PC-9 (cell line): ENCODE results near the gene CDH13. TPM values are rescaled to one million over a fixed set of nuclear protein-coding genes. Genes with fewer than 3 reads are reported as not detected.

Experiments
- BruUV-seq: library from RNA; stranded (reverse); fragments of 400-500 nt; replicated peaks from 2 replicates; lab custom pipeline; 2021; lab: Mats Ljungman, UMichigan
- CTCF ChIA-PET: fragments of 300-600 bp; sonication (Branson Sonifier 250); formaldehyde crosslinking; loops from one replicate; lab custom pipeline; 2022; ENCODE audit warnings: antibody characterized with exemption; lab: Charles Lee
- POLR2A ChIA-PET: fragments of 300-600 bp; sonication (Branson Sonifier 250); formaldehyde crosslinking; loops from one replicate; lab custom pipeline; 2022; ENCODE audit warnings: antibody characterized with exemption; ENCODE audit not compliant: unreplicated experiment; lab: Charles Lee
- DNase-seq, 2 experiments: peaks; one replicate each; pipeline versions ENCODE4 v3.0.0 to v3.0.0-alpha.2; 2015 to 2022; ENCODE audit warnings: mixed read lengths in 1 of 2
- H2AFZ ChIP-seq: fragments of 200-600 bp; sonication (generic); 2 replicates; pipeline ENCODE4 v1.8.1; 2017; ENCODE audit warnings: antibody characterized with exemption
- H3F3A ChIP-seq: fragments of 200-600 bp; sonication (generic); 2 replicates; pipeline ENCODE4 v1.8.1; 2017; ENCODE audit warnings: antibody characterized with exemption, mild to moderate bottlenecking, low read depth; ENCODE audit not compliant: insufficient read depth
- H3K27ac ChIP-seq: fragments of 200-600 bp; sonication (generic); 2 replicates; pipeline ENCODE4 v1.6.1; 2016; ENCODE audit warnings: mixed run types
- H3K27me3 ChIP-seq: fragments of 200-600 bp; sonication (generic); 2 replicates; pipeline ENCODE4 v1.6.1; 2016; ENCODE audit warnings: low read depth, mixed run types; ENCODE audit not compliant: insufficient read depth
- H3K36me3 ChIP-seq: fragments of 200-600 bp; sonication (generic); 2 replicates; pipeline ENCODE4 v1.6.1; 2016; ENCODE audit warnings: low read depth, mixed run types
- H3K4me1 ChIP-seq: fragments of 200-600 bp; sonication (generic); replicated peaks from 2 replicates; pipeline ENCODE4 v1.6.1; 2016; ENCODE audit warnings: mixed run types; ENCODE audit not compliant: insufficient read depth
- H3K4me2 ChIP-seq: fragments of 200-600 bp; sonication (generic); 2 replicates; pipeline ENCODE4 v1.6.1; 2017; ENCODE audit warnings: mixed run types
- H3K4me3 ChIP-seq: fragments of 200-600 bp; sonication (generic); 2 replicates; pipeline ENCODE4 v1.6.1; 2016; ENCODE audit warnings: mixed run types
- H3K79me2 ChIP-seq: fragments of 200-600 bp; sonication (generic); 2 replicates; pipeline ENCODE4 v1.6.1; 2017; ENCODE audit warnings: low read depth, mixed run types
- H3K9me2 ChIP-seq: fragments of 200-600 bp; sonication (generic); 2 replicates; pipeline ENCODE4 v1.8.1; 2017; ENCODE audit warnings: mild to moderate bottlenecking; ENCODE audit not compliant: insufficient read depth
- H3K9me3 ChIP-seq: fragments of 200-600 bp; sonication (generic); 2 replicates; pipeline ENCODE4 v1.8.1; 2016; ENCODE audit warnings: low read depth; ENCODE audit not compliant: insufficient read depth
- H4K20me1 ChIP-seq: fragments of 200-600 bp; sonication (generic); 2 replicates; pipeline ENCODE4 v1.8.1; 2017; ENCODE audit not compliant: insufficient read depth
- CTCF ChIP-seq: fragments of 200-600 bp; sonication (generic); conservative IDR thresholded peaks from 2 replicates; pipeline ENCODE4 v1.6.1; 2017; ENCODE audit warnings: mixed run types, antibody characterized with exemption, mild to moderate bottlenecking, moderate library complexity
- EZH2 ChIP-seq: fragments of 200-600 bp; sonication (generic); IDR thresholded peaks from 2 replicates; pipeline ENCODE4 v1.8.0; 2017; ENCODE audit warnings: antibody characterized with exemption, low read depth
- intact Hi-C: fragments of 100-400 bp; cut with micrococcal nuclease; formaldehyde crosslinking; loops from one replicate; pipeline ENCODE4 v1.10.0; 2022; ENCODE audit not compliant: unreplicated experiment
- total RNA-seq: library from RNA; stranded (reverse); gene quantifications from 2 replicates; pipeline ENCODE4 v1.2.3, GENCODE V29; 2021

Gene CDH13
- total RNA-seq, 1 experiment from 2014 or later = 0.24 TPM

GRCh38 chr16:83577078-83577745, 950.4 kb downstream of the CDH13 start:
- Histone ChIP-seq H3K79me2 (no peaks in the 10 kb centered on the region), H3K4me1 (no peaks in the 10 kb centered on the region), H3K36me3 (no peaks in the 10 kb centered on the region), H3K9me3 (no peaks in the 10 kb centered on the region; the same call in 1 of the 2 replicates), H4K20me1 (no peaks in the 10 kb centered on the region), H3K27me3 (peaks cover 30% of the 10 kb centered on the region), H2AFZ (no peak overlapping the region), H3K9me2 (no peaks in the 10 kb centered on the region), H3K4me2 (no peak overlapping the region), H3K27ac (no peak overlapping the region), H3K4me3 (no peak overlapping the region), H3F3A (no peaks in the 10 kb centered on the region)
- intact Hi-C loops = no loop called here
- ChIA-PET POLR2A (no interaction called here), CTCF (no interaction called here)
- no peak for DNase-seq
- BruUV-seq = no TSS peak
- TF ChIP-seq EZH2 (no peak), CTCF (no peak)

- POLR2A ChIA-PET = no interaction called here
- no TSS peak for BruUV-seq
Measured at GRCh38 chr16:83578171-83578570, 951.4 kb downstream of the CDH13 start.

DNA sequence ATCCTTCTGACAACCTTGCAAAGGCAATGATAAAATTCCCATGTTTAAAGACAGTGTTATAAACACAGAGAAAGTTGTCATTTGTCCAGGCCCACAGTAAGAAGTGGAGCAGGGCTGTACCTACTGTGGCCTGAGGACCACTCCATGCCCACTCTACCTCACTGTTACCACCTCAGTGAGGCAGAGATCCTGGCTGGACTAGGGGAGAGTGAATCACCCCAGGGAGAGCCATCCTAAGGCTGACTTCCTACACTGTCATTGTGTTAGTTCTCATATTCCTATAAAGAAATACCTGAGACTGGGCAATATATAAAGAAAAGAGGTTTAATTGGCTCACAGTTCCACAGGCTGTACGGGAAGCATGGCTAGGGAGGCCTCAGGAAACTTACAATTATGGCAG, 952.3 kb downstream of the CDH13 start:
- BruUV-seq = no TSS peak
- no peak overlapping the region for H2AFZ ChIP-seq
- H3K4me3 ChIP-seq = no peak overlapping the region
- H3K4me2 ChIP-seq = no peak overlapping the region
- DNase-seq = no peak
- H3K36me3 ChIP-seq = no peaks in the 10 kb centered on the region
- TF ChIP-seq CTCF = no peak
- no peak for TF ChIP-seq EZH2
- intact Hi-C loops = no loop called here
- H3K79me2 ChIP-seq = no peaks in the 10 kb centered on the region
- H4K20me1 ChIP-seq = no peaks in the 10 kb centered on the region
- no peaks in the 10 kb centered on the region; the same call in 1 of the 2 replicates for H3K9me3 ChIP-seq
- ChIA-PET CTCF (no interaction called here), POLR2A (no interaction called here)
- H3K9me2 ChIP-seq = no peaks in the 10 kb centered on the region
- no peak overlapping the region for H3K27ac ChIP-seq
- peaks cover 29% of the 10 kb centered on the region for H3K27me3 ChIP-seq
- H3F3A ChIP-seq = no peaks in the 10 kb centered on the region
- no peaks in the 10 kb centered on the region for H3K4me1 ChIP-seq

More at GRCh38 chr16:83578171-83578570, 951.4 kb downstream of the CDH13 start:
- Histone ChIP-seq H3K36me3 (no peaks in the 10 kb centered on the region), H3K27ac (no peak overlapping the region), H3K4me2 (no peak overlapping the region), H3K4me3 (no peak overlapping the region), H3K9me2 (no peaks in the 10 kb centered on the region), H3F3A (no peaks in the 10 kb centered on the region), H3K4me1 (no peaks in the 10 kb centered on the region), H3K9me3 (no peaks in the 10 kb centered on the region; the same call in 1 of the 2 replicates), H4K20me1 (no peaks in the 10 kb centered on the region), H2AFZ (no peak overlapping the region), H3K27me3 (peaks cover 26% of the 10 kb centered on the region), H3K79me2 (no peaks in the 10 kb centered on the region)
- intact Hi-C loops = no loop called here
- no peak for DNase-seq
- CTCF ChIA-PET = no interaction called here
- no peak for TF ChIP-seq EZH2
